ENCODE data around the gene TBC1D14.

Gene TBC1D14

GRCh38 chr4:6957148-6957520, 47.5 kb downstream of the TBC1D14 start:
- Histone ChIP-seq H3K27me3 (ENCODE audit: low read length) (no peaks in the 10 kb centered on the region), H2AFZ (ENCODE audit: low read depth, low read length, severe bottlenecking) (no peak overlapping the region), H3K36me3 (ENCODE audit: low read length) (no peaks in the 10 kb centered on the region), H3K79me2 (ENCODE audit: insufficient read depth, low read length) (0 out of 2 replicates have a peak, but pooled peaks cover 4% of the 10 kb centered on the region), H3K4me3 (ENCODE audit: insufficient read depth, low read length, poor library complexity, severe bottlenecking) (no peak overlapping the region), H3K27ac (ENCODE audit: low read depth, low read length) (no peak overlapping the region), H3K9me2 (replicated peaks; ENCODE audit: insufficient read depth, low read length) (no peaks in the 10 kb centered on the region), H4K20me1 (ENCODE audit: low read depth, low read length) (no peaks in the 10 kb centered on the region), H3K9me3 (ENCODE audit: insufficient read depth, low read length) (no peaks in the 10 kb centered on the region), H3K9ac (ENCODE audit: low read length) (no peak overlapping the region), H3K4me2 (ENCODE audit: low read depth, low read length, poor library complexity, severe bottlenecking) (no peak overlapping the region), H3F3A (ENCODE audit: insufficient read depth) (no peaks in the 10 kb centered on the region)
- TF ChIP-seq EZH2phosphoT487 (conservative IDR thresholded peaks at IDR 0.05; ENCODE audit: low read length), result no peak
- TF ChIP-seq, protein P1, sequence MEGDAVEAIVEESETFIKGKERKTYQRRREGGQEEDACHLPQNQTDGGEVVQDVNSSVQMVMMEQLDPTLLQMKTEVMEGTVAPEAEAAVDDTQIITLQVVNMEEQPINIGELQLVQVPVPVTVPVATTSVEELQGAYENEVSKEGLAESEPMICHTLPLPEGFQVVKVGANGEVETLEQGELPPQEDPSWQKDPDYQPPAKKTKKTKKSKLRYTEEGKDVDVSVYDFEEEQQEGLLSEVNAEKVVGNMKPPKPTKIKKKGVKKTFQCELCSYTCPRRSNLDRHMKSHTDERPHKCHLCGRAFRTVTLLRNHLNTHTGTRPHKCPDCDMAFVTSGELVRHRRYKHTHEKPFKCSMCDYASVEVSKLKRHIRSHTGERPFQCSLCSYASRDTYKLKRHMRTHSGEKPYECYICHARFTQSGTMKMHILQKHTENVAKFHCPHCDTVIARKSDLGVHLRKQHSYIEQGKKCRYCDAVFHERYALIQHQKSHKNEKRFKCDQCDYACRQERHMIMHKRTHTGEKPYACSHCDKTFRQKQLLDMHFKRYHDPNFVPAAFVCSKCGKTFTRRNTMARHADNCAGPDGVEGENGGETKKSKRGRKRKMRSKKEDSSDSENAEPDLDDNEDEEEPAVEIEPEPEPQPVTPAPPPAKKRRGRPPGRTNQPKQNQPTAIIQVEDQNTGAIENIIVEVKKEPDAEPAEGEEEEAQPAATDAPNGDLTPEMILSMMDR (IDR thresholded peaks at IDR 0.05; ENCODE audit: insufficient read depth, low read length, poor library complexity, severe bottlenecking), result no peak

DNA sequence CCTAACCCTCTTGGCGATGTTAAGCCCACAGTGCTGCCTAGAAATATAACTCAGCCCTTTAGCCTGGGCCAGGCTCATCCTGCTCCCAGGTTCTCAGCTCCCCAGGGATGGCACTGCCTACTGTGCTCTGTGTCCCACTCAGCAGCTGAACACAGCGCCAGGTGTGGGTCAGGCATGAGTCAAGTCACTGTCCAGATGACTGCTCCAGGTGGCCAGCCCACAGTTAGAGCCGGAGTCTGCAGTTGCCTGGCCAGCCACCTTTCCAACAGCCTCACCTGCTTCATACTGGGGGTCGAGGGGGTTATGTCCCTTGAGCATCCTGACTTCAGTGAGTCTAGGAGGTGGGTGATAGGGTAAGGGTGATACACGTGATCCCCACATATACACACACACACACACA, 48.4 kb downstream of the TBC1D14 start:
- Histone ChIP-seq H3K79me2 (ENCODE audit: insufficient read depth, low read length) (no peaks in the 10 kb centered on the region), H3K36me3 (ENCODE audit: low read length) (no peaks in the 10 kb centered on the region), H4K20me1 (ENCODE audit: low read depth, low read length) (0 out of 2 replicates have a peak, but pooled peaks cover 3% of the 10 kb centered on the region), H3K9ac (ENCODE audit: low read length) (no peak overlapping the region), H3K9me3 (ENCODE audit: insufficient read depth, low read length) (no peaks in the 10 kb centered on the region), H3K9me2 (replicated peaks; ENCODE audit: insufficient read depth, low read length) (no peaks in the 10 kb centered on the region), H3K27ac (ENCODE audit: low read depth, low read length) (no peak overlapping the region), H3K4me3 (ENCODE audit: insufficient read depth, low read length, poor library complexity, severe bottlenecking) (no peak overlapping the region), H3K27me3 (ENCODE audit: low read length) (no peaks in the 10 kb centered on the region), H3F3A (ENCODE audit: insufficient read depth) (no peaks in the 10 kb centered on the region), H3K4me2 (ENCODE audit: low read depth, low read length, poor library complexity, severe bottlenecking) (no peak overlapping the region), H2AFZ (ENCODE audit: low read depth, low read length, severe bottlenecking) (no peak overlapping the region)
- TF ChIP-seq, protein P1 (IDR thresholded peaks at IDR 0.05; ENCODE audit: insufficient read depth, low read length, poor library complexity, severe bottlenecking), result no peak
- TF ChIP-seq EZH2phosphoT487 (conservative IDR thresholded peaks at IDR 0.05; ENCODE audit: low read length), result no peak

DNA sequence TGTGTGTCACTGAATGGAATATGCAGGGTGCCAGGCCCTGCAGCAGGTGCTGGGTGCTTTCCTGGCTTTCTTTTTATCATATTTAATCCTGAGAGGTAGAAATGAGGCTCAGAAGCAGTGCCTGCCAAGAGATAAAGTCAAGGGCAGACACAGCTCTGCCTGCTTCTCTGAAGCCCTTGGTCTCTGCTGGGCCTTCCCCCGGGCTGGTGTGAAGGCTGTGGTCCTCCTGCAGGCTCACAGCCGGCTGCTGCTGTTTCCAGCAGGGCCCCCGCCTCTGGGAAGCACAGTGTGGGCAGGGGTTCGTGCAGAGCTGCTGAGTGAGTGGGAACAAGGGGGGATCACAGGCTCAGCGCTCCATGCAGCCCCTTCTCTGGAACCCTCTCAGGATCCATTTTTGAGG, 49.6 kb downstream of the TBC1D14 start:
- Histone ChIP-seq H3K36me3 (ENCODE audit: low read length) (no peaks in the 10 kb centered on the region), H3F3A (ENCODE audit: insufficient read depth) (no peaks in the 10 kb centered on the region; the same call in 1 of the 2 replicates), H3K79me2 (ENCODE audit: insufficient read depth, low read length) (no peaks in the 10 kb centered on the region), H3K27me3 (ENCODE audit: low read length) (no peaks in the 10 kb centered on the region), H3K4me2 (ENCODE audit: low read depth, low read length, poor library complexity, severe bottlenecking) (no peak overlapping the region), H4K20me1 (ENCODE audit: low read depth, low read length) (0 out of 2 replicates have a peak, but pooled peaks cover 3% of the 10 kb centered on the region), H3K27ac (ENCODE audit: low read depth, low read length) (no peak overlapping the region), H3K9ac (ENCODE audit: low read length) (no peak overlapping the region), H3K9me2 (replicated peaks; ENCODE audit: insufficient read depth, low read length) (no peaks in the 10 kb centered on the region), H3K9me3 (ENCODE audit: insufficient read depth, low read length) (no peaks in the 10 kb centered on the region), H2AFZ (ENCODE audit: low read depth, low read length, severe bottlenecking) (no peak overlapping the region), H3K4me3 (ENCODE audit: insufficient read depth, low read length, poor library complexity, severe bottlenecking) (no peak overlapping the region)
- TF ChIP-seq EZH2phosphoT487 (conservative IDR thresholded peaks at IDR 0.05; ENCODE audit: low read length), result no peak
- TF ChIP-seq, protein P1 (IDR thresholded peaks at IDR 0.05; ENCODE audit: insufficient read depth, low read length, poor library complexity, severe bottlenecking), result no peak

All from SU-DHL-6 (cell line).